Stomach (tissue), 9 donors: Measurements from ENCODE around the gene PEX11B. TPM values are rescaled to one million over a fixed set of nuclear protein-coding genes. Genes with fewer than 3 reads are reported as not detected.

Source experiments
- DNase-seq, 2 donors: peaks; one replicate each; pipeline versions ENCODE4 v3.0.0 to v3.0.0-alpha.2; 2013 to 2019
- H3K27ac ChIP-seq, 5 donors: fragments of 200-600 bp in 4 of 5; sonication (generic) in 4 of 5; one replicate each; pipeline ENCODE4 v1.5.1; 2013 to 2019; ENCODE audit warnings: mild to moderate bottlenecking in 1 of 5, moderate library complexity in 1 of 5
- H3K27me3 ChIP-seq, 3 donors: fragments of 200-600 bp; sonication (generic); one replicate each; pipeline ENCODE4 v1.5.1; 2017 to 2019; ENCODE audit warnings: mixed run types in 1 of 3
- H3K36me3 ChIP-seq, 4 donors: fragments of 200-600 bp; sonication (generic); 1 replicate in 3 of 4; 2 replicates in 1 of 4; pipeline ENCODE4 v1.5.1; 2016 to 2019
- H3K4me1 ChIP-seq, 4 donors: fragments of 200-600 bp; sonication (generic); one replicate each; pipeline ENCODE4 v1.5.1; 2016 to 2019
- H3K4me3 ChIP-seq, 4 donors: fragments of 200-600 bp; sonication (generic) in 3 of 4; one replicate each; pipeline ENCODE4 v1.5.1; 2016 to 2019; ENCODE audit warnings: mild to moderate bottlenecking in 1 of 4
- H3K9me3 ChIP-seq, 4 donors: fragments of 200-600 bp; sonication (generic); one replicate each; pipeline ENCODE4 v1.5.1; 2016 to 2019
- CTCF ChIP-seq, 7 experiments: fragments of 450-650 bp in 4 of 7; fragments of 200-600 bp in 3 of 7; sonication (generic) in 3 of 7; IDR thresholded peaks; one replicate each; pipeline ENCODE4 v1.5.1; 2016 to 2019; ENCODE audit warnings: antibody characterized with exemption in 7 of 7, control low read depth in 2 of 7, mild to moderate bottlenecking in 1 of 7
- EP300 ChIP-seq: sonication (generic); formaldehyde crosslinking; IDR thresholded peaks from one replicate; pipeline ENCODE4 v1.6.1; 2017; ENCODE audit warnings: antibody characterized with exemption
- POLR2A ChIP-seq, 4 donors: fragments of 450-650 bp; IDR thresholded peaks; one replicate each; pipeline ENCODE4 v1.6.1; 2016; ENCODE audit warnings: antibody characterized with exemption in 4 of 4, control low read depth in 2 of 4, mild to moderate bottlenecking in 1 of 4, moderate library complexity in 1 of 4
- POLR2AphosphoS5 ChIP-seq, 3 donors: sonication (generic); formaldehyde crosslinking; IDR thresholded peaks; one replicate each; pipeline ENCODE4 v1.6.1; 2016; ENCODE audit warnings: antibody characterized with exemption in 3 of 3
- WGBS, 5 donors: extraction: QIAGEN DNeasy Blood & Tissue Kit in 3 of 5; methylation state at CpG; one replicate each; pipeline versions ENCODE4 v1.1.5 to v1.1.7; 2013 to 2018; 5-methylcytosine and 5-hydroxymethylcytosine counted together
- intact Hi-C: fragments of 100-400 bp; cut with DNase I; formaldehyde crosslinking; loops from one replicate; pipeline ENCODE4 v1.15.1; 2023; ENCODE audit warnings: low total_unique reads
- polyA plus RNA-seq, 3 donors: library from polyadenylated mRNA; stranded (reverse); fragments of 200-250 nt; gene quantifications; one replicate each; pipeline ENCODE4 v1.2.3, GENCODE V29; 2013
- total RNA-seq, 5 donors: library from RNA; depleted of rRNA; stranded (reverse); fragments of >200 nt; gene quantifications; one replicate each; pipeline versions ENCODE4 v1.1.0 to v1.2.3, GENCODE V29; 2014 to 2016
- donor health status: healthy with polysubstance abuse.
- donor health status: Bipolar disorder and iron deficiency.
- donor health status: healthy.

The PEX11B gene
- total and polyA plus RNA-seq, 8 donors, result 15.6 to 46.6 (median 31.8) TPM

DNA sequence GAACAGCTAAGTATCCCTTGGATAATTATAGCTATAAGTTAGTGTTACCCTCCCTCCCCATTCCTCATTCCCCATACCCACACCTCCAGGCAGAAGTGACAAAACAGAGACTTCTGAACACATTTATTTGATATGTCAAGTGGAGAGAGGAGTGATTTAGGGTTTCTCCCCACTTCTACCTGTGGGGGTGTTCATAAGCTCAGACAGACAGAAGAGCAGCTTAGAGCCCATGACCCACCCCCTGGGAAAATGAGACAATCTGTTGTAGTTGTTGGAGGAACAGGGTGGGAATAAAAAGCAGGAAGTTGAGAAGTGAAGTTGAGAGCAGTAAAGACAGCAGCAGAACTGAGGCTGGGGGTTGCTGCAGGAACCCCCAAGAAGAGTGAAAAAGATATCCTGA is 40.8 kb upstream of the PEX11B start:
- H3K27ac ChIP-seq, result peak overlapping the region in 4 of 5 donors; percentile 82 to 99 (median 92)
- H3K27me3 ChIP-seq, result peaks cover 0 to 14% (median 8%) of the 10 kb centered on the region in 3 donors
- H3K9me3 ChIP-seq, result no peaks in the 10 kb centered on the region
- no peaks in the 10 kb centered on the region for H3K36me3 ChIP-seq
- no peak for DNase-seq
- peaks cover 41 to 89% (median 81%) of the 10 kb centered on the region in 4 donors for H3K4me1 ChIP-seq
- TF ChIP-seq POLR2AphosphoS5 (IDR thresholded peaks at IDR 0.05) (no peak), CTCF (IDR thresholded peaks at IDR 0.05) (no peak), EP300 (no peak), POLR2A (IDR thresholded peaks at IDR 0.05) (no peak)
- no peak overlapping the region for H3K4me3 ChIP-seq
- intact Hi-C loops, result no loop called here

- H3K9me3 ChIP-seq, result no peaks in the 10 kb centered on the region
- H3K27me3 ChIP-seq, result peaks cover 0 to 14% (median 8%) of the 10 kb centered on the region in 3 donors
- peak overlapping the region in 4 of 5 donors; percentile 92 to 99 (median 96) for H3K27ac ChIP-seq
- no peak for DNase-seq
- H3K4me3 ChIP-seq, result no peak overlapping the region
- intact Hi-C loops, result no loop called here
- no peaks in the 10 kb centered on the region for H3K36me3 ChIP-seq
- TF ChIP-seq CTCF (IDR thresholded peaks at IDR 0.05) (no peak), POLR2A (IDR thresholded peaks at IDR 0.05) (no peak), POLR2AphosphoS5 (IDR thresholded peaks at IDR 0.05) (no peak), EP300 (no peak)
- peaks cover 39 to 90% (median 80%) of the 10 kb centered on the region in 4 donors for H3K4me1 ChIP-seq
These were observed 40.2 kb upstream of the PEX11B start for GRCh38 chr1:145958734-145959133.

DNA sequence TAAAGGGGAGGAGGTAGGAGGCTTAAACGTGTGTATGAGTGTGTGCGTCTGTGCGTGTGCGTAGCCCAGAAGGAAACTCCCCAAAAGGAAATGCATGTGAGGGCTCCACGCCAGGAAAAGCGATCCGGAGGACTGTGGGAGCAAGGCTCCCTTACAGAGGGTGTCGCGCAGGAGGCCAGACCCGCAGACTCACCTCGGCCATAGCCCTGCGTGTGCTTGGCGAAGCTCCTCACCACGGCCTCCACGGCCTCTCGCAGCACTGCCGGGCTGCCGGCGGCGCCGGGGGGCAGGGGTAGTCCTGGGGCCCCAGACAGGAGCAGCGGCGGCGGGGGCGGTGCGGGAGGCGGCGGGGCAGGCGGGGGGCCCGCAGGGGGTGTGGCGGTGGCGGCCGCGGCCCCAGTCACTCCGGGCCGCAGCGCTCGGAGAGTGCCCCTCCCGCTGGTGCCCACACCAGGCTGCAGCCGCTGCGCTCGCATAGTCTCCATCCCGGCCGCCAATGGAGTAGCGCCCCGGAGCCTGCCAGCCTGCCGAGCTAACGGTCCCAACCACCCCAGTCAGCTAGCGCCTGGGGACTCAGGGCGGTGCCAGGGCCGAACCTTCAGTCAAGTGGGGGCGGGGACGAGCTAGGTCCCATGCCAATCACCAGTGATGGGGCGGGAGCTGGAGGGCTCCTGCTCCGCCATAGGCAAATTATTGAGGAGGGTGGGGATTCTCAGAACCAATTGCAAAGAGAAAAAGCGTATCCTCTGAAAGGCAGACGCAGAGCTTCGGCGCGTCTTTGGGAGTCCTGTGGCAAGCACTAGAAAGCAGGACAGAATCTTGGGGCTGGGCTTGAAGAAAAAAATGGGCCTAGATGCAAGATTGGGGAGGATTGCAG is 39.2 kb upstream of the PEX11B start, which contains the start of gene LIX1L:
Gene LIX1L, minus strand, starts transcription at position 575 of the 877 bp plus-strand sequence. Its CDS starts 90 bp downstream, at position 485.
- intact Hi-C loops, result no loop called here
- TF ChIP-seq CTCF (IDR thresholded peaks at IDR 0.05), result peak in 1 of 7 experiments; percentile 7
- peak; percentile 45 for TF ChIP-seq EP300
- peak; percentile 85 to 96 (median 93) for TF ChIP-seq POLR2AphosphoS5 (IDR thresholded peaks at IDR 0.05)
- TF ChIP-seq POLR2A (IDR thresholded peaks at IDR 0.05), result peak in 2 of 4 donors; percentile 34 to 54
- no peaks in the 10 kb centered on the region for H3K36me3 ChIP-seq
- peaks cover 0 to 14% (median 8%) of the 10 kb centered on the region in 3 donors for H3K27me3 ChIP-seq
- peak within 1 kb of the TSS; percentile 82 to 96 (median 92) for H3K4me3 ChIP-seq
- no peaks in the 10 kb centered on the region for H3K9me3 ChIP-seq
- peaks cover 29 to 84% (median 71%) of the 10 kb centered on the region in 4 donors for H3K4me1 ChIP-seq
- H3K27ac ChIP-seq, result peak within 1 kb of the TSS; percentile 86 to 99 (median 94)
- 0 to 1% (median 0%) methylated on average over 25 to 60 of the region's 60 CpGs for WGBS, 5 donors
- DNase-seq, result peak; percentile 96 to 99

- 1 to 23% (median 12%) methylated on average over 3 of the region's 3 CpGs for WGBS, 5 donors
- Histone ChIP-seq H3K4me1 (peaks cover 29 to 79% (median 65%) of the 10 kb centered on the region in 4 donors), H3K36me3 (no peaks in the 10 kb centered on the region), H3K27ac (peak overlapping the region; percentile 86 to 99 (median 94)), H3K9me3 (no peaks in the 10 kb centered on the region), H3K27me3 (peaks cover 0 to 14% (median 8%) of the 10 kb centered on the region in 3 donors), H3K4me3 (peak overlapping the region; percentile 82 to 96 (median 92))
- TF ChIP-seq EP300 (no peak), POLR2AphosphoS5 (IDR thresholded peaks at IDR 0.05) (no peak), POLR2A (IDR thresholded peaks at IDR 0.05) (no peak), CTCF (IDR thresholded peaks at IDR 0.05) (no peak)
- peak in 1 of 2 donors; percentile 77 for DNase-seq
- intact Hi-C loops, result no loop called here
These were observed 38.4 kb upstream of the PEX11B start for GRCh38 chr1:145956781-145957442.
